Activated CD4-positive, CD25-positive, alpha-beta regulatory T cell treated with anti-CD3 and anti-CD28 coated beads, Interleukin-2, amount 50 U/mL, for 24 hours (primary cell): ENCODE data around the gene SELENBP1.
"Not testable (repeated sequence)": the region's sequence is repeated elsewhere in the genome, so short reads cannot be mapped to it uniquely, and the experiment has no call there.

Experiments used
- ATAC-seq, 2 donors: fragments of 150-1000 bp; cut with Tn5 transposase; one replicate each; pipeline ENCODE4 v1.10.0; 2021; ENCODE audit warnings: mild to moderate bottlenecking in 1 of 2, moderate library complexity in 1 of 2

SELENBP1 gene

GRCh38 chr1:151377150-151377884 lies 4.8 kb upstream of the SELENBP1 start:
- ATAC-seq = no peak

DNA sequence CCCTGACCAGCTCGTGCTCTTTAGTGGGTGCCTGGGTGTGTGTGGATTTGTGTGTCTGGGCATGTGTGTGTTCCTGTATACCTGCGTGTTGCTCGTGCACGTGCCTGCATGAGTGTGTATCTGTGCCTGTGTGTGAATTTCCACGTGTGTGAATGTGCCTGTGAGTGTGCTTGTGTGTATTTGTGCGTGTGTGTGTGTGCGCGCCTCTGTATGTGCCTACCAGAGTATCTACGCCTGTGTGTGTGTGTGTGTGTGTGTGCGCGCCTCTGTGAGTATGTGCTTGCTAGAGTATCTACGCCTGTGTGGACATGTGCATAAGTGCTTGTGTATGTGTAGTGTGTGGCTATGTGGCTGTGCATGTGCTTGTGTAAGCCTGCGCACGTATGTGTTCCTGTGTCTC lies 691 bp upstream of the SELENBP1 start:
- ATAC-seq = no peak

- no peak for ATAC-seq
Measured at GRCh38 chr1:151371370-151372057, 991 bp downstream of the SELENBP1 start.

DNA sequence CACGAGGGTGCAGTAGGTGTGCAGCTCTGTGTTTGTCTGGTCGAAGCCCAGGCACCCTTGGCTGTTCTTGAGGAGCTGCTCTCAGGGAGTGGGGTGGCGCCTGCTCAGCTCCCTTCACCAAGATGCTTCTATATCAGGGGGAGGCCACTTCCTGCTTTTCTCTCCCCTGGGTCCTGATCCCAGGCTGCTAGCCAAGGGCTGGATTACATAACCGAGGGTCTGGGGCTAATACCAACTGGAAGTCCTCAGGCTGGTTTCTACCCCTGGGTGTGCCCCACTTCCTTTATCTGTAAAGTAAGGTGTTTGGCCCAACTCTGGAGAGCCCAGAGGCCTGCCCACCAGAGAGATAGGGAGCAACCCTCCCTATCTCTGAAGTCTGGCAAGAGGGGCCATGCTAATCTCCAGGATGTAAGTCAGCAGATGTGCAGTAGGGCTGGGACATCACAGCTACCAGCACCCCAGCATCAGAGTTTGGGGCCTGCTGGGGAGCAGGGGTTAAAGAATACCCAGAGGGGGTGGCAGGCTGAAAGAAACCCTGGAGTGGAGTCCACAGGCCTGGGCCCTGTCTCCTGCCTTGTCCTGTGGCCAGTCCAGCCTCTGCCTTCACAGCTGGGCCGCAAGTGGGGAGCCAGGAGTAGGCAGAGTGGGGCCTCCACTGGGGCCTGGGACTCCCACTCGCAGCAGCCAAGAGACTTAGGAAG lies 2.1 kb downstream of the SELENBP1 start:
- no peak for ATAC-seq

DNA sequence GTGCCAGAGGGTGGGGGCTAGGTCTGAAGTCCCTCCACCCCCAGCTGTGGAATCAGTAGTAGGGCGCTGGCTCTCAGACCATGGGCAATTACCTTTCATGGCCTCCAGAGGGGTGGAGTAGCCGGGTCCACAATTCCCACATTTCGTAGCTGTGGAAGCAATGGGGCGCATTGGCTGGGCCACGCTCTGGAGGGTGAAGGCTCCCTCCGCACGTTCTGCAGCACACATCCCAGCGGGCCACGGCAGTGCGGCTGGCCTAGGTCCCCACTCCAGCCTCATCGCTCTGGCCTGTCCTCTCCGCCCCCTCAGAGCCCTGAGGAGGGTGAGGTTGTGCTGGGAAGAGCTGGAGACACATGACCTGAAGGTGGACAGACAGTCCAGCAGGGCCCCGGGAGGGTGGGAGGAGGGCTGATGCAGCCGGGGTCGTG lies 2.9 kb downstream of the SELENBP1 start:
- ATAC-seq = no peak

GRCh38 chr1:151369302-151369610 lies 3.2 kb downstream of the SELENBP1 start:
- no peak for ATAC-seq

- ATAC-seq = no peak
Measured at GRCh38 chr1:151368393-151369301, 3.9 kb downstream of the SELENBP1 start.

GRCh38 chr1:151367658-151368392 lies 4.7 kb downstream of the SELENBP1 start:
- ATAC-seq = no peak

DNA sequence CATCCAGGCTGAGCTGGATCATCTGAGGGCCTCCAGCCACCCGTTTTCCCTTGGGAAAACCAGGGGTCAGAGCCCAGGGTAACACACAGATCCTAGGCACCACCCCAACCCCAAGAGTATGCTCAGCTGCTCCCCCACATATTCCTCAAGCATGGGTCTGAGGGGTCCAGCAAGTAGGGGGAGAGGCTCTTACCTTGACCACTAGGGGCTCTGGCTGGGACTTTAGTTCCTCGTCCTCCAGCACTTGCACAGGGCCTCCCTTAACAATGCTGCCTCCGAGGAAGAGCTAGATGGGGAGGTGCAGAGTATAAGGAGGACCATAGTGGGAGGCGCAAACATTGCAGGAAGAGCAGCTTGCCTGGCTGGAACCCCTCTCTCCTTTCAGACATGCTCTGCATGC lies 7.5 kb downstream of the SELENBP1 start:
- ATAC-seq = no peak

DNA sequence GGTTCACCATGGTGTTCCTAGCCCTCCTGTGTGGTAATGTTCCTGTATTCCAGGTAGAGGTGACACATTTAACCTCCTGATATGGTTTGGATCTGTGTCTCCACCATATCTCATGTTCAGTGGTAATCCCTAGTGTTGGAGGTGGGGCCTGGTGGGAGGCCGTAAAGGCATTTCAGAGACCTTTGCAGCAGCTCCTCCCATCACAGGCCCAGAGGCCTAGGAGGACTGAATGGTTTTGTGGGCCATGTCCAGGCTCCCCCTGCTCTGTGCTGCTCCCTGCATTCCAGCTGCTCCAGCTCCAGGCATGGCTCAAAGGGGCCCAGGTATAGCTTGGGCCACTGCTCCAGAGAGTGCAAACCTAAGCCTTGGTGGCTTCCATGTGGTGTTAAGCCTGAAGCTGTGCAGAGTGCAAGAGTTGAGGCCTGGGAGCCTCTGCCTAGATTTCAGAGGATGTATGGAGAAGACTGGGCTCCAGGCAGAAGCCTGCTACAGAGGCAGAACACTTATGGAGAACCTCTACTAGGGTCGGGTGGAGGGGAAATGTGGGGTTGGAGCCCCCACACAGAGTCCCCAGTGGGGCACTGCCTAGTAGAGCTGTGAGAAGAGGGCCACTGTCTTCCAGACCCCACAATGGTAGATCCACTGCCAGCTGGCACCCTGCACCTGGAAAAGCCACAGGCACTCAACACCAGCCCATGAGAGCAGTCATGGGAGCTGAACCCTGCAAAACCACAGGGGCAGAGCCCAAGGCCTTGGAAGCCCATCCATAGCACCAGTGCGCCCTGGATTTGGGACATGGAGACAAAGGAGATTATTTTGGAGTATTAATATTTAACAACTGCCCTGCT lies 10.0 kb downstream of the SELENBP1 start:
- ATAC-seq = no peak

DNA sequence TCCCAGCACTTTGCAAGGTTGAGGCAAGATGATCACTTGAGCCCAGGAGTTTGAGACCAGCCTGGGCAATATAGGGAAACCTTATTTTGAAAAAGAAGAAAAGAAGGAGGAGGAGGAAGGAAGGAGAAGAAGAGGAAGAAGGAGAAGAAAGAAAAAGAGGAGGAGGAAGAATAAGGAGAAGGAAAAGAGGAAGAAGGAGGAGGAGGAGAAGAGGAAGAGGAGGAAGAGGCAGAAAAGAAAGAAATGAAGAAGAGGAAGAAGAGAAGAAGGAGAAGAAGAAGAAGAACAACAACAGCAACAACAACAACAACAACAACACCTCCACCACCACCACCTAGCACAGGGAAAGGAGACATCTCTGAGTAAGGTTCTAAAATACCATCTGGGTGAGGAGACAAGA lies 10.6 kb downstream of the SELENBP1 start:
- no peak for ATAC-seq

DNA sequence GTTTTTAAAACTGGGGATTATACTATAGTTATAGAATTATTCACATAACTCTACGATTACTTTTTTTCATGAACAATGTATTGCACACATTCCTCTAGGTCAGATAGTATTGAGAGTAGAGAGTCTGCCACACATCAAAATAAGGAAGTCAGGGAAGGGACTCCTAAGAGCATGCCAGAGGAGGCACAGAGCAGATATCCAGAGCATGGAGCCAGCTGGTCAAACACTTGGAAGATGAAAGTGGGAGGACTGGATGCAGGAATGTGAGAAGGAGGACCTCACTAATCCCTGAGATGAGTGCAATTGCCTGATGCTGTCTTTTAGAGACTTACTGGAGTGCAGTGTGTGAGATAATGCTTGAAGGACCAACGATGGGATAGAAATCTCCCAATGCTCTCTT lies 15.8 kb downstream of the SELENBP1 start:
- no peak for ATAC-seq

GRCh38 chr1:151352021-151352718 lies 20.3 kb downstream of the SELENBP1 start:
- no peak for ATAC-seq

DNA sequence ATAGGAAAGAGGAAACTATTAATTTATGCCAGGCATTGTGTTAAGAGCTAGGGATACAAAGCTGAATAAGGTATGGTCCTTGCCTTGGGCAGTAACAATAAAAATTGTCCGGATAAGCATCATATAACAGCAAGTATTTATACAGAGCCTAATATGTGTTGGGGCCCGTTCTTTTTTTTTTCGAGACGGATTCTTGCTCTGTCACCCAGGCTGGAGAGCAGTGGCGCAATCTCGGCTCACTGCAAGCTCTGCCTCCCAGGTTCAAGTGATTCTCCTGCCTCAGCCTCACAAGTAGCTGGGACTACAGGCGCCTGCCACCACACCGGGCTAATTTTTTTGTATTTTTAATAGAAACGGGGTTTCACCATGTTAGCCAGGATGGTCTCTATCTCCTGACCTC lies 22.2 kb downstream of the SELENBP1 start:
- not testable (repeated sequence) for ATAC-seq

DNA sequence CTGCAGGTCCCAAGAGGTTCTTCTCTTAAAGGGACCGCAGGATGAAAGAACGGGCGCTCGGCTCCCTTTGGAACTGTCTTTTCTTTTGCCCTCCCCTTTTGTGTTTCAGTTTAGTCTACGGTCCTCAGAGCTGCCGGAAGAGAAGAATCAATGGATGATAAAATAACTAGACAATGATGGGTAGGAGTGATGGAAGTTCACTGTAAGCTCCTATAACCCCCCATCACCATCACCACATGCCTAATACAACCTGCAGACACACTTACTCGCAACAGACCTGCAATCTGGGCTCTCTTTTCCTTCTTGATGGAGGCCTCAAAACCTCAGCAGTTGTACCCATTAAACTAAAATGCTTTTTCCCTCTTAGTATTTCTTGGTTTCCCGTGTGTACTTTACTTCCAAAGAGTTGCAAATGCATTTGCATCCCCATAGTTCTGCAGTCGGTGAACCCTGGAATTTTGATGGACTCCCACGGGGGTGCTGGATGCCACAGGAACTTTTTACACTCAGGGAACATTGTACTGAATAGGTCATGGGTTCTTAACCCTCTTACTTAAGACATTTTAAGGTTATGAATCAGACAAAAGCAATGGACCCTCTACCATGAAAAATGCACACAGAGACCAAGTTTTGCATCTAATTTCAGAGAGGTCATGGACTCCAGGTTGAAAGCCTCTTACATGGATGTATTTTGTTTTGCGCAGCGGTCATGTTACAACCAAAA lies 24.8 kb downstream of the SELENBP1 start:
- ATAC-seq = peak; percentile 0 to 1

DNA sequence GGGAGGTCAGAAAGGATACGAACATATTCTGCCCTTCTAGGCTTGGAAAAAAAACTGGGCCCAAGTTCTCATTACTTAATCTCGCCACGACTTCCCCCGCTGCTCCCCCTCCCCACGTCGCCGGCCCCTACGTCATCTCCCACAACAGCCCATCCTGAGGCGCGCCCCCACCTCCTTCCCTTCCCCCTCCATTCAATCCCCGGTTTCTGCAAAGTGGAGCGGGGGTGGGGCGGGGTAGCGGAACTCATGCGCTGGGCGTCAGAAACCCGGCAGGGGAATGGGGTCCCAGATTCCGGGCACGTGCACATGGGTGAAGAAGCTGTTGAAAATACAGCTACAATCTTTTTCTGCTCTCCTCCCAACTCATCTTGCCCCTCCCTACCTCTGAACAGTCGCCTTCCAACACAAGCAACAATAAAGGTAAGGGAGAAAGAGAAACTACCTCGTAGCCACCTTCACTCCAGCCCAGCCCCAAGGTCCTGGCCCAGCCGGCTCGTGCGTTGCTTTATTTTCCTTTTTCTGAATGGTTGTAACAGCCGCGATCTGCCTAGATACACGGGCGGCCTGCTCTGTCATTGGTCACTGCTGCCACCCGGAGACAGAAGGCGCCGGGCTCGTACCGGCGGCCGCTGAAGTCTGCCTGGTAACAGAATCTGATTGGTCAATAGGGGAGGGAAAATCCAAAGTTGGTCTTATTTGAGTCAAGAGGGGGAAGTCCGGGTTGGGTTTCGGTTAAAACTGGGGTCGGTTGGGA lies 25.6 kb downstream of the SELENBP1 start, which contains the start of gene RFX5:
Gene RFX5 (minus strand): TSS at position 484 of the 754 bp plus-strand sequence. CDS start 932 bp downstream, outside the sequence.
- ATAC-seq = peak; percentile 97

DNA sequence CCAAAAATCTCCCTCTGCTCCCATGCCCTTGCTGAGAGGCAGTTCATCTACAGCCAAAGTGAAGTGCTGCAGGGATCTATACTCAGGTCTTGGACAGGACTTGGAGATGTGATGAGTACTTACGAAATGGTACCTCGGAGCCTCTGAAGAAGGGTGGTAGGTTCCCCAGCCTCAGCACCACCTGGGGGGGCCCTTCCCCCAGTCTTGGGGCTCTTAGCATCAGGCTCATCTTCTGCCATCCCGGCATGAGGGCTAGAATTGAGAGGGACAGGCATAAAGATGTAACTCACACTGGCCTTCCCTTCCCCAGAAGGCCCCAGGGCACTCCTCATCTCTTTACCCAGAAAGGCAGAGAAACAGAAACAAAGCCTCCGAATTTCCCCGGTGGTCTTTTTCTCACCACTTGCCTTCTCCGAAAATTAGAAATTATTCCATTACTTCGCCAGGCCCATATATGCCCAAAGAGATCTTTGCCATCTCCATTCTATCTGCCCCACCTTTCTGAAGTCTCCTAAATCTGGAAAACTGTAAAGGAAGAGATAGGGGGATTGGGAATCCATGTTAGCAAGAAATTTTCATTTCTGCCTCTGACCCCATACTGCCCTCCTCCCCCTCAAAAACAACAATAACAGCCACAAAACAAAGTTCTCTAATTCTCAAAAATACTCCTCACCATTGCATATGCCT lies 26.3 kb downstream of the SELENBP1 start:
- no peak for ATAC-seq

GRCh38 chr1:151344291-151344690 lies 28.2 kb downstream of the SELENBP1 start:
- no peak for ATAC-seq
